ENCODE measurements around the gene FRMD5.
"Not testable (repeated sequence)": the region's sequence is repeated elsewhere in the genome, so short reads cannot be mapped to it uniquely, and the experiment has no call there.

Gene FRMD5

GRCh38 chr15:44038755-44039191 lies 156.3 kb downstream of the FRMD5 start:
- H3K4me3 ChIP-seq (ENCODE audit: low read depth, low read length): no peak overlapping the region

DNA sequence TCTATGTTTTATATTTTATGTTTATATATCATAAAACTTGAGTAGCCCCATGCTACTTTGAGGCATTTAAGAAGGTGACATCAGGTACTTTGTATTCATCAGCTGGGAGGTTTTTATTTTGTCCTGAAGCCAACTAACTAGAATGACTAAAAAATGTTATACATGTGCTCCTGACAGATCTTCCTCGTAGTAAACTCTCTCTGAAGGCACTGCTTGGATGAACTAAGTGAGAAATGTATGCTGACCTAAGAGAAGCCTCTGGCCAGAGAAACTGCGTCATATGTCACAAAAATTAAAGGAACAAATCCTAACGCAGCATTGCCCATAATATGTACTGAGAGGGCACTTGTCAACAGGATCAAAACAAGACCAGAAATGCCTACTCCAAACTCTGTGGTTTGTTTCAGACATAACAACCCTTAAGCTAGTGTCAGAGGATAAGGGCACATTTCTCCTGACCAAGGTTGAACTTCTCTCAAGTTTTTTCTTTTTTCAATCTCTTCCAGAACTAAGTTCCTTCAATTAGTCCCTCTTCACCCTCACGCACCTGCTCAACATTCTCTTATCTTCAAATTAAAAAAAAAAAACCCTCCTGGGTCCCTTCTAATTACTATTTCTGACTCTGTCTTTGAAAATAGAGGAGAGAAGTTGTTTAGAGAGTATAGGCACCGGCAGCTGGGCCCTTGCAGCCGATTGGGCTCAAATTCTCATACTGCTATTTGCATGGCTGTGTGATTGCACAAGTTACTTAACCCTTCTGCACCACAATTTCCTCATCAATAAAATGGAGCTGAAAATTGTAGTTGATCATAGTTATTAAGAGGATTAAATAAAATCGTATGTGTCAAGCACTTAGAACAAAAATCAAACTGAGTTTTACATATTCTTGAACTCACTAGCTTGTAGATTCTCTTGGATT lies 159.0 kb downstream of the FRMD5 start:
- no peak for TF ChIP-seq CTCF (IDR thresholded peaks at IDR 0.05; ENCODE audit: borderline replicate concordance, insufficient read depth, low read depth, low read length)
- no peak overlapping the region for H3K4me3 ChIP-seq (ENCODE audit: low read depth, low read length)

More at GRCh38 chr15:44038755-44039191, 156.3 kb downstream of the FRMD5 start:
- TF ChIP-seq CTCF (IDR thresholded peaks at IDR 0.05; ENCODE audit: borderline replicate concordance, insufficient read depth, low read depth, low read length): no peak

DNA sequence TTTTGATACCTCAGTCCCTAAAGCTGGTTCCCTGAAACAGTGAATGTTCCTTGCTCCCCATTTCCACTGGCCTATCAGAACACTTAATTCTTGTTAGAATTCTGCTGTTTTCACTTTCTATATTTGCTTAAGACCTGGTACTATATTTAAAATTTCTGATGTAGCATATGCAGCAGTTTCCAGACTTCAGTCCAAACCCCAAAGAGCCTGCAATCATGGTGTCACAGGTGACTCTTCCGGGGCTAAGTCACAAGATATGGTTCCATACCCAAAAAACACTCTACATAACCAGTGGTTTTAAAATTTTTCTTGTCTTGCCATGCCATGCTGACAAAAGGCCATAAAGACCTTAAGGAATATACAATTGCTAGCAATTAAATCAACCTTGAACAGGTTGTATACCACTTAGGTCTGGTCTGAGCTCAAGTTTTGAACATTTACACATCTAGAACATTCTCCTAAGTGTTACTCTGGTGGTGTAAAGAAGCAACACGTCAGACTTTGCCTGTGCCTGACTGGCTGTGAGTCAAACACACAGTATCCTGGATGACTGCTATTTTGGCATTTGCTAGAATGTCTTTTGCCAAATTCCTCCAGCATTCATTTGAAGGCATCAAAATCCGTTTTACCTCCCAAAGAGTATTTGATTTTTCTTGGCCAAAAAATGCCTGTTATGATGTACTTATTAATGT lies 160.0 kb downstream of the FRMD5 start:
- no peak for TF ChIP-seq CTCF (IDR thresholded peaks at IDR 0.05; ENCODE audit: borderline replicate concordance, insufficient read depth, low read depth, low read length)
- H3K4me3 ChIP-seq (ENCODE audit: low read depth, low read length): no peak overlapping the region

DNA sequence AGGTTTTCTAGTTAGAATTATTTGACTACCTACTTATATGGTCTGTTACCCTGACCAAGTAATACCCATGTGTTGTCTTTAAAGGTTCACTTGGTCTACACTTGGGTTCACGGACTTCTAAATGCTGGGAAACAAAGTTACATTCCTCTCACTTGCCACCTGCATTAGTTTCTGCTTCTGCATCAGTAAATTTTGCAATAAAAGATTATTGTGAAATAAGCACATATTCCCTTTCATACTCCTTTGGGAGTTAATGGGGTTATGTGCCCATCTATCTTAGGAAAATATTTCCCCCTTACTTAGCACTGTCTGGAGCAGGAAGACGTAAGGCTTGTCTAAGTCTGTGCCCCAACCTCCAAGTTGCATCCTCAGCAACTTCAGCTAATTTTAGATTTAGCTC lies 160.7 kb downstream of the FRMD5 start:
- TF ChIP-seq CTCF (IDR thresholded peaks at IDR 0.05; ENCODE audit: borderline replicate concordance, insufficient read depth, low read depth, low read length): no peak
- H3K4me3 ChIP-seq (ENCODE audit: low read depth, low read length): no peak overlapping the region

- H3K4me3 ChIP-seq (ENCODE audit: low read depth, low read length): no peak overlapping the region
- no peak for TF ChIP-seq CTCF (IDR thresholded peaks at IDR 0.05; ENCODE audit: borderline replicate concordance, insufficient read depth, low read depth, low read length)
Observed at GRCh38 chr15:44033894-44034293, 161.2 kb downstream of the FRMD5 start.

- H3K4me3 ChIP-seq (ENCODE audit: low read depth, low read length): not testable (repeated sequence)
Observed at GRCh38 chr15:44032820-44033219, 162.3 kb downstream of the FRMD5 start.

DNA sequence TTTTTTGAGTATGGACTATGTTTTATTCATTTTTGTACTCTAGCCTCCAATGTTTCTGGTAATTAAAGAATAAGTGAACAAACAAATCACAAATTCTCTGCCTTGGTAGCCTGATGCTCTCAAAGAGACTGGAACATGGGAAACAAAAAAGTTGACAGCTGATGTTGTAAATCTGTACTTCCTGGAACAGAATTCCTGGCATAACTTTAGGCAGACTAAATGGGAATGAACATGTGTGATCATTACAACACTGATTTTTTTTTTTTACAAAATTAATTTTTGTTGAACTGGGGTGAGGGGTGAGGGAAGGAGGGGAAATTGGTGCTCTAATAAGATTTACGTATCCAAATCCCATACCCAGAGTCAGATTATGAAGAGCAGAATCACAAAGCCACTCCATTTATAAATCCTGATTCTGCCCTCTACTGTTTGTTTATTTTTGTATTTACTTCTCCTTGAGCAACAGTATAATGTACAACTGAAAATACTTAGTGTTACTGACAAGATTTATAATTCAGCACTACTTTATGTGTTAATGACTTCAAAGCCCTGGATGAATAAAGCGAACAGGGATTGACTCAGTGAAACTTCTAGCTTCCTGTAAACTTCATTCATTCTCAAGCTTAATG lies 165.0 kb downstream of the FRMD5 start:
- no peak for TF ChIP-seq CTCF (IDR thresholded peaks at IDR 0.05; ENCODE audit: borderline replicate concordance, insufficient read depth, low read depth, low read length)
- no peak overlapping the region for H3K4me3 ChIP-seq (ENCODE audit: low read depth, low read length)
